PFSK-1 (cell line): ENCODE measurements around the gene TRAPPC10.

ENCODE experiments used
- FOXP2 ChIP-seq: optimal IDR thresholded peaks from 2 replicates; pipeline ENCODE3; 2011; ENCODE audit warnings: borderline replicate concordance, control low read depth, inconsistent platforms; ENCODE audit not compliant: insufficient read depth; ENCODE audit errors: extremely low read length, extremely low read depth
- POLR2AphosphoS5 ChIP-seq: IDR thresholded peaks from 2 replicates; pipeline ENCODE4 v1.6.1; 2012; ENCODE audit warnings: low read depth, mild to moderate bottlenecking, control low read depth, low read length, moderate library complexity
- REST ChIP-seq, 2 experiments: IDR thresholded peaks; 2 replicates each; pipeline versions ENCODE4 v1.6.1 to v1.8.0; 2011 to 2012; ENCODE audit warnings: low read depth in 2 of 2, low read length in 2 of 2, control low read depth in 1 of 2, inconsistent platforms in 1 of 2, mild to moderate bottlenecking in 1 of 2, moderate library complexity in 1 of 2; ENCODE audit not compliant: insufficient read depth in 1 of 2
- SIN3A ChIP-seq: IDR thresholded peaks from 2 replicates; pipeline ENCODE4 v1.6.1; 2012; ENCODE audit warnings: mild to moderate bottlenecking, low read length, moderate library complexity, borderline replicate concordance; ENCODE audit not compliant: insufficient read depth
- TAF1 ChIP-seq: IDR thresholded peaks from 2 replicates; pipeline ENCODE4 v1.6.1; 2012; ENCODE audit warnings: low read length, control low read depth, borderline replicate concordance; ENCODE audit not compliant: insufficient read depth

TRAPPC10 gene

GRCh38 chr21:43975469-43976098, 36.5 kb upstream of the TRAPPC10 start:
- TF ChIP-seq POLR2AphosphoS5: no peak
- TF ChIP-seq SIN3A: no peak
- no peak for TF ChIP-seq TAF1
- TF ChIP-seq REST (IDR thresholded peaks at IDR 0.05; ENCODE audit: insufficient read depth in 1 of 2, low read depth in 2 of 2, low read length in 2 of 2): no peak
- TF ChIP-seq FOXP2: no peak

GRCh38 chr21:43976661-43977060, 35.4 kb upstream of the TRAPPC10 start:
- no peak for TF ChIP-seq POLR2AphosphoS5
- no peak for TF ChIP-seq FOXP2
- TF ChIP-seq SIN3A: no peak
- TF ChIP-seq TAF1: no peak
- no peak for TF ChIP-seq REST (IDR thresholded peaks at IDR 0.05; ENCODE audit: insufficient read depth in 1 of 2, low read depth in 2 of 2, low read length in 2 of 2)

GRCh38 chr21:43978060-43978459, 34.0 kb upstream of the TRAPPC10 start:
- TF ChIP-seq POLR2AphosphoS5: no peak
- no peak for TF ChIP-seq TAF1
- no peak for TF ChIP-seq SIN3A
- no peak for TF ChIP-seq FOXP2
- TF ChIP-seq REST (IDR thresholded peaks at IDR 0.05; ENCODE audit: insufficient read depth in 1 of 2, low read depth in 2 of 2, low read length in 2 of 2): no peak

GRCh38 chr21:43979654-43980053, 32.5 kb upstream of the TRAPPC10 start:
- TF ChIP-seq TAF1 (no peak), REST (IDR thresholded peaks at IDR 0.05; ENCODE audit: insufficient read depth in 1 of 2, low read depth in 2 of 2, low read length in 2 of 2) (no peak), POLR2AphosphoS5 (no peak), FOXP2 (no peak), SIN3A (no peak)
